Measurements from ENCODE around the gene VIPR1.

The VIPR1 gene

GRCh38 chr3:42489116-42489936 lies 13.1 kb upstream of the VIPR1 start:
- Mint-ChIP-seq H3K27ac (no peak overlapping the region), H3K4me1 (no peaks in the 10 kb centered on the region), H3K9me3 (no peaks in the 10 kb centered on the region), H3K27me3 (no peaks in the 10 kb centered on the region), H3K36me3 (no peaks in the 10 kb centered on the region), H3K4me3 (no peak overlapping the region)

- H3K36me3 Mint-ChIP-seq: no peaks in the 10 kb centered on the region
- no peak overlapping the region for H3K4me3 Mint-ChIP-seq
- no peaks in the 10 kb centered on the region for H3K27me3 Mint-ChIP-seq
- no peaks in the 10 kb centered on the region for H3K4me1 Mint-ChIP-seq
- no peak overlapping the region for H3K27ac Mint-ChIP-seq
- H3K9me3 Mint-ChIP-seq: no peaks in the 10 kb centered on the region
Measured at GRCh38 chr3:42489937-42490227, 12.6 kb upstream of the VIPR1 start.

GRCh38 chr3:42490243-42490642 lies 12.2 kb upstream of the VIPR1 start:
- H3K9me3 Mint-ChIP-seq: no peaks in the 10 kb centered on the region
- H3K27me3 Mint-ChIP-seq: no peaks in the 10 kb centered on the region
- no peaks in the 10 kb centered on the region for H3K36me3 Mint-ChIP-seq
- H3K4me3 Mint-ChIP-seq: no peak overlapping the region
- no peak overlapping the region for H3K27ac Mint-ChIP-seq
- H3K4me1 Mint-ChIP-seq: no peaks in the 10 kb centered on the region

- H3K27ac Mint-ChIP-seq: no peak overlapping the region
- H3K4me1 Mint-ChIP-seq: no peaks in the 10 kb centered on the region
- H3K36me3 Mint-ChIP-seq: no peaks in the 10 kb centered on the region
- no peak overlapping the region for H3K4me3 Mint-ChIP-seq
- no peaks in the 10 kb centered on the region for H3K27me3 Mint-ChIP-seq
- no peaks in the 10 kb centered on the region for H3K9me3 Mint-ChIP-seq
Measured at GRCh38 chr3:42491881-42492507, 10.4 kb upstream of the VIPR1 start.

GRCh38 chr3:42492508-42493080 lies 9.8 kb upstream of the VIPR1 start:
- Mint-ChIP-seq H3K36me3 (no peaks in the 10 kb centered on the region), H3K4me3 (no peak overlapping the region)

GRCh38 chr3:42493126-42493797 lies 9.2 kb upstream of the VIPR1 start:
- Mint-ChIP-seq H3K4me1 (no peaks in the 10 kb centered on the region), H3K36me3 (no peaks in the 10 kb centered on the region), H3K9me3 (no peaks in the 10 kb centered on the region), H3K4me3 (no peak overlapping the region), H3K27ac (no peak overlapping the region), H3K27me3 (no peaks in the 10 kb centered on the region)

More at GRCh38 chr3:42492508-42493080, 9.8 kb upstream of the VIPR1 start:
- no peak overlapping the region for H3K27ac Mint-ChIP-seq
- H3K27me3 Mint-ChIP-seq: no peaks in the 10 kb centered on the region
- H3K4me1 Mint-ChIP-seq: no peaks in the 10 kb centered on the region
- no peaks in the 10 kb centered on the region for H3K9me3 Mint-ChIP-seq

- H3K4me1 Mint-ChIP-seq: no peaks in the 10 kb centered on the region
- no peaks in the 10 kb centered on the region for H3K36me3 Mint-ChIP-seq
- H3K27ac Mint-ChIP-seq: no peak overlapping the region
- no peak overlapping the region for H3K4me3 Mint-ChIP-seq
- H3K9me3 Mint-ChIP-seq: no peaks in the 10 kb centered on the region
- no peaks in the 10 kb centered on the region for H3K27me3 Mint-ChIP-seq
Measured at GRCh38 chr3:42493798-42494151, 8.7 kb upstream of the VIPR1 start.

- Mint-ChIP-seq H3K36me3 (no peaks in the 10 kb centered on the region), H3K4me3 (no peak overlapping the region), H3K27me3 (peaks cover under 1% of the 10 kb centered on the region), H3K4me1 (no peaks in the 10 kb centered on the region), H3K9me3 (no peaks in the 10 kb centered on the region), H3K27ac (no peak overlapping the region)
Measured at GRCh38 chr3:42495393-42495792, 7.0 kb upstream of the VIPR1 start.

- Mint-ChIP-seq H3K36me3 (no peaks in the 10 kb centered on the region), H3K4me1 (peaks cover 8% of the 10 kb centered on the region), H3K27me3 (peaks cover 6% of the 10 kb centered on the region), H3K27ac (no peak overlapping the region), H3K4me3 (no peak overlapping the region), H3K9me3 (no peaks in the 10 kb centered on the region)
Measured at GRCh38 chr3:42497009-42497731, 5.3 kb upstream of the VIPR1 start.

GRCh38 chr3:42498034-42498433 lies 4.4 kb upstream of the VIPR1 start:
- Mint-ChIP-seq H3K4me3 (no peak overlapping the region), H3K36me3 (no peaks in the 10 kb centered on the region), H3K27me3 (peaks cover 6% of the 10 kb centered on the region), H3K4me1 (peaks cover 12% of the 10 kb centered on the region), H3K27ac (no peak overlapping the region), H3K9me3 (no peaks in the 10 kb centered on the region)

GRCh38 chr3:42498791-42499477 lies 3.5 kb upstream of the VIPR1 start:
- Mint-ChIP-seq H3K27me3 (peaks cover 6% of the 10 kb centered on the region), H3K36me3 (no peaks in the 10 kb centered on the region), H3K27ac (no peak overlapping the region), H3K4me1 (peaks cover 21% of the 10 kb centered on the region), H3K4me3 (no peak overlapping the region), H3K9me3 (no peaks in the 10 kb centered on the region)

GRCh38 chr3:42499478-42499871 lies 3.0 kb upstream of the VIPR1 start:
- no peaks in the 10 kb centered on the region for H3K36me3 Mint-ChIP-seq
- H3K4me3 Mint-ChIP-seq: no peak overlapping the region
- peaks cover 26% of the 10 kb centered on the region for H3K4me1 Mint-ChIP-seq
- H3K9me3 Mint-ChIP-seq: no peaks in the 10 kb centered on the region
- peaks cover 6% of the 10 kb centered on the region for H3K27me3 Mint-ChIP-seq
- no peak overlapping the region for H3K27ac Mint-ChIP-seq

- Mint-ChIP-seq H3K36me3 (no peaks in the 10 kb centered on the region), H3K27ac (no peak overlapping the region), H3K4me3 (peak overlapping the region; percentile 75), H3K27me3 (peaks cover 6% of the 10 kb centered on the region), H3K4me1 (peaks cover 26% of the 10 kb centered on the region), H3K9me3 (no peaks in the 10 kb centered on the region)
Measured at GRCh38 chr3:42500091-42500490, 2.4 kb upstream of the VIPR1 start.

GRCh38 chr3:42500909-42501308 lies 1.5 kb upstream of the VIPR1 start:
- H3K36me3 Mint-ChIP-seq: no peaks in the 10 kb centered on the region
- peaks cover 6% of the 10 kb centered on the region for H3K27me3 Mint-ChIP-seq
- H3K4me1 Mint-ChIP-seq: peaks cover 31% of the 10 kb centered on the region
- no peaks in the 10 kb centered on the region for H3K9me3 Mint-ChIP-seq
- no peak overlapping the region for H3K27ac Mint-ChIP-seq
- peak overlapping the region; percentile 75 for H3K4me3 Mint-ChIP-seq

GRCh38 chr3:42501321-42501680 lies 1.1 kb upstream of the VIPR1 start:
- Mint-ChIP-seq H3K27me3 (peaks cover 6% of the 10 kb centered on the region), H3K4me3 (peak overlapping the region; percentile 97), H3K27ac (no peak overlapping the region), H3K4me1 (peaks cover 35% of the 10 kb centered on the region), H3K36me3 (no peaks in the 10 kb centered on the region), H3K9me3 (no peaks in the 10 kb centered on the region)

Measured in activated naive CD4-positive, alpha-beta T cell treated with anti-CD3 and anti-CD28 coated beads, Interleukin-2, amount 50 U/mL, for 24 hours (primary cell).